Renal cortical epithelial cell (primary cell): Measurements from ENCODE around the gene ZNF823. TPM values are rescaled to one million over a fixed set of nuclear protein-coding genes. Genes with fewer than 3 reads are reported as not detected.
"Not testable (repeated sequence)": the region's sequence is repeated elsewhere in the genome, so short reads cannot be mapped to it uniquely, and the experiment has no call there.

Experiments used
- DNase-seq: peaks from one replicate; pipeline ENCODE4 v3.0.0-alpha.2; 2011; ENCODE audit warnings: low read depth
- total RNA-seq: library from RNA; depleted of rRNA; stranded (reverse); fragments of >200 nt; gene quantifications from 2 replicates; pipeline ENCODE4 v1.2.3, GENCODE V29; 2014

Gene ZNF823
- 24.3 and 28.7 TPM in 2 replicates for total RNA-seq

GRCh38 chr19:11738746-11739620 lies at the start of gene ZNF823:
Gene ZNF823 (minus strand): TSS chr19:11738946. CDS start chr19:11738819, 127 bp downstream.
- DNase-seq = peak; percentile 97

GRCh38 chr19:11787536-11787935 lies 48.8 kb upstream of the ZNF823 start:
- no peak for DNase-seq

- no peak for DNase-seq
Observed at GRCh38 chr19:11784356-11784755, 45.6 kb upstream of the ZNF823 start.

GRCh38 chr19:11783767-11784166 lies 45.0 kb upstream of the ZNF823 start:
- DNase-seq = no peak

- peak; percentile 13 for DNase-seq
Observed at GRCh38 chr19:11781295-11782057, 42.7 kb upstream of the ZNF823 start.

- DNase-seq = no peak
Observed at GRCh38 chr19:11780431-11781020, 41.8 kb upstream of the ZNF823 start.

- DNase-seq = not testable (repeated sequence)
Observed at GRCh38 chr19:11776669-11777068, 37.9 kb upstream of the ZNF823 start.

GRCh38 chr19:11771520-11771919 lies 32.8 kb upstream of the ZNF823 start:
- DNase-seq = not testable (repeated sequence)

- no peak for DNase-seq
Observed at GRCh38 chr19:11769995-11770394, 31.2 kb upstream of the ZNF823 start.

- peak; percentile 70 for DNase-seq
Observed at GRCh38 chr19:11767633-11768133, 28.9 kb upstream of the ZNF823 start.

GRCh38 chr19:11766597-11767591 lies 28.1 kb upstream of the ZNF823 start, which contains the start of gene ZNF441:
Gene ZNF441 (plus strand): TSS chr19:11767000. CDS start chr19:11767194, 194 bp downstream.
- peak; percentile 86 for DNase-seq

GRCh38 chr19:11763611-11764010 lies 24.9 kb upstream of the ZNF823 start:
- no peak for DNase-seq

- no peak for DNase-seq
Observed at GRCh38 chr19:11763117-11763516, 24.4 kb upstream of the ZNF823 start.

- no peak for DNase-seq
Observed at GRCh38 chr19:11759805-11760204, 21.1 kb upstream of the ZNF823 start.

GRCh38 chr19:11756965-11757364 lies 18.2 kb upstream of the ZNF823 start:
- no peak for DNase-seq

- no peak for DNase-seq
Observed at GRCh38 chr19:11754663-11755062, 15.9 kb upstream of the ZNF823 start.

- no peak for DNase-seq
Observed at GRCh38 chr19:11752244-11752736, 13.5 kb upstream of the ZNF823 start.

GRCh38 chr19:11749751-11750150 lies 11.0 kb upstream of the ZNF823 start:
- DNase-seq = no peak

- DNase-seq = no peak
Observed at GRCh38 chr19:11747277-11747676, 8.5 kb upstream of the ZNF823 start.

GRCh38 chr19:11745869-11746268 lies 7.1 kb upstream of the ZNF823 start:
- peak; percentile 88 for DNase-seq
